H1 (cell line): ENCODE data around the gene DYRK1B. TPM values are rescaled to one million over a fixed set of nuclear protein-coding genes. Genes with fewer than 3 reads are reported as not detected.
"Not testable (repeated sequence)": the region's sequence is repeated elsewhere in the genome, so short reads cannot be mapped to it uniquely, and the experiment has no call there.

Source experiments
- CTCF ChIA-PET: fragments of 300-600 bp; sonication (Branson Sonifier 250); formaldehyde crosslinking; loops from one replicate; lab custom pipeline; 2021; ENCODE audit not compliant: partially characterized antibody; lab: Charles Lee
- POLR2A ChIA-PET: fragments of 300-600 bp; sonication (Branson Sonifier 250); formaldehyde crosslinking; loops from one replicate; lab custom pipeline; 2021; ENCODE audit warnings: inconsistent platforms; ENCODE audit not compliant: partially characterized antibody; lab: Charles Lee
- DNase-seq, 2 experiments: peaks; one replicate each; pipeline versions ENCODE4 v3.0.0 to v3.0.0-alpha.2; 2010 to 2022; ENCODE audit warnings: low spot score in 2 of 2, low read depth in 1 of 2, mixed read lengths in 1 of 2
- FAIRE-seq: peaks from 2 replicates; lab custom pipeline; 2011; peaks lifted over from hg19 to GRCh38; lab: Jason Lieb, UNC
- H2AFZ ChIP-seq: 2 replicates; pipeline ENCODE4 v1.8.1; 2012; ENCODE audit warnings: low read length, inconsistent platforms
- H2AK5ac ChIP-seq: 2 replicates; pipeline ENCODE4 v1.6.1; 2013; ENCODE audit warnings: low read depth, low read length
- H2BK120ac ChIP-seq: replicated peaks from 2 replicates; pipeline ENCODE3; 2013; ENCODE audit warnings: low read depth, low read length, inconsistent platforms
- H2BK12ac ChIP-seq: 2 replicates; pipeline ENCODE4 v1.6.1; 2013; ENCODE audit warnings: low read depth, low read length
- H2BK15ac ChIP-seq: 2 replicates; pipeline ENCODE4 v1.6.1; 2013; ENCODE audit warnings: low read length
- H2BK20ac ChIP-seq: 2 replicates; pipeline ENCODE4 v1.6.1; 2013; ENCODE audit warnings: low read length
- H2BK5ac ChIP-seq: 2 replicates; pipeline ENCODE4 v1.6.1; 2013; ENCODE audit warnings: low read depth, low read length
- H3K14ac ChIP-seq: 2 replicates; pipeline ENCODE4 v1.6.1; 2013; ENCODE audit warnings: inconsistent platforms; ENCODE audit not compliant: insufficient read length
- H3K18ac ChIP-seq: 2 replicates; pipeline ENCODE4 v1.6.1; 2013; ENCODE audit warnings: low read length; ENCODE audit errors: extremely low read depth
- H3K23ac ChIP-seq: 2 replicates; pipeline ENCODE4 v1.6.1; 2013; ENCODE audit warnings: inconsistent platforms; ENCODE audit not compliant: insufficient read length
- H3K23me2 ChIP-seq: 2 replicates; pipeline ENCODE4 v1.6.1; 2013; ENCODE audit warnings: low read depth, low read length
- H3K27ac ChIP-seq: 2 replicates; pipeline ENCODE4 v1.6.1; 2011; ENCODE audit warnings: low read depth, low read length, inconsistent platforms
- H3K27me3 ChIP-seq, 4 experiments: replicated peaks in 1 of 4; 1 replicate in 1 of 4; 2 replicates in 3 of 4; pipeline versions ENCODE4 v1.6.1 to v1.8.1; 2011 to 2013; ENCODE audit warnings: low read length in 3 of 4, mild to moderate bottlenecking in 3 of 4, inconsistent platforms in 2 of 4, mixed read lengths in 2 of 4, moderate library complexity in 1 of 4; ENCODE audit not compliant: control insufficient read depth in 3 of 4, insufficient read depth in 3 of 4; ENCODE audit errors: extremely low read depth in 1 of 4
- H3K36me3 ChIP-seq, 4 experiments: 2 replicates each; pipeline versions ENCODE4 v1.6.1 to v1.8.1; 2011 to 2013; ENCODE audit warnings: mild to moderate bottlenecking in 4 of 4, low read length in 3 of 4, moderate library complexity in 2 of 4, control low read depth in 1 of 4, inconsistent platforms in 1 of 4; ENCODE audit not compliant: insufficient read depth in 4 of 4, control insufficient read depth in 2 of 4
- H3K4ac ChIP-seq: replicated peaks from 2 replicates; pipeline ENCODE3; 2013; ENCODE audit warnings: low read length, low read depth, mixed read lengths, inconsistent platforms; ENCODE audit not compliant: insufficient read length
- H3K4me1 ChIP-seq, 4 experiments: replicated peaks in 1 of 4; 1 replicate in 1 of 4; 2 replicates in 3 of 4; pipeline versions ENCODE4 v1.6.1 to v1.8.1; 2011 to 2013; ENCODE audit warnings: low read length in 3 of 4, inconsistent platforms in 2 of 4, mixed read lengths in 1 of 4; ENCODE audit not compliant: insufficient read depth in 4 of 4, control insufficient read depth in 3 of 4
- H3K4me2 ChIP-seq, 2 experiments: 2 replicates each; pipeline versions ENCODE4 v1.6.1 to v1.8.1; 2011 to 2013; ENCODE audit warnings: low read depth in 2 of 2, low read length in 2 of 2, control low read depth in 1 of 2, inconsistent platforms in 1 of 2, mild to moderate bottlenecking in 1 of 2; ENCODE audit not compliant: insufficient read depth in 1 of 2
- H3K4me3 ChIP-seq, 4 experiments: fragments of 200-600, 300-600 bp in 1 of 4; sonication (generic), shearing (Covaris generic), sonication (Bioruptor Twin) in 1 of 4; 2 replicates each; pipeline versions ENCODE4 v1.5.1 to v1.8.1; 2011 to 2016; ENCODE audit warnings: low read length in 4 of 4, low read depth in 3 of 4, control low read depth in 2 of 4, inconsistent platforms in 2 of 4, mild to moderate bottlenecking in 2 of 4, mixed read lengths in 1 of 4, moderate library complexity in 1 of 4; ENCODE audit not compliant: insufficient read depth in 2 of 4; ENCODE audit errors: extremely low read depth in 1 of 4
- H3K56ac ChIP-seq: replicated peaks from 2 replicates; pipeline ENCODE3; 2013; ENCODE audit warnings: low read depth, mild to moderate bottlenecking, mixed read lengths, low read length, inconsistent platforms; ENCODE audit not compliant: insufficient read length
- H3K79me1 ChIP-seq: 2 replicates; pipeline ENCODE4 v1.6.1; 2013; ENCODE audit warnings: low read depth, low read length, control low read depth
- H3K79me2 ChIP-seq, 2 experiments: 2 replicates each; pipeline versions ENCODE4 v1.6.1 to v1.8.1; 2012 to 2013; ENCODE audit warnings: low read length in 2 of 2, mild to moderate bottlenecking in 2 of 2, inconsistent platforms in 1 of 2; ENCODE audit not compliant: insufficient read depth in 2 of 2, control insufficient read depth in 1 of 2
- H3K9ac ChIP-seq, 4 experiments: replicated peaks in 1 of 4; 1 replicate in 1 of 4; 2 replicates in 3 of 4; pipeline versions ENCODE4 v1.6.1 to v1.8.1; 2011 to 2013; ENCODE audit warnings: low read depth in 3 of 4, low read length in 3 of 4, control low read depth in 2 of 4, mild to moderate bottlenecking in 2 of 4, moderate library complexity in 2 of 4, inconsistent platforms in 1 of 4; ENCODE audit errors: extremely low read depth in 1 of 4
- H3K9me3 ChIP-seq, 2 experiments: 2 replicates each; pipeline versions ENCODE4 v1.6.1 to v1.8.1; 2012 to 2013; ENCODE audit warnings: mild to moderate bottlenecking in 2 of 2, moderate library complexity in 2 of 2, control low read depth in 1 of 2, inconsistent platforms in 1 of 2, low read depth in 1 of 2, low read length in 1 of 2, mixed read lengths in 1 of 2; ENCODE audit not compliant: insufficient read depth in 2 of 2
- H4K20me1 ChIP-seq, 2 experiments: replicated peaks in 1 of 2; 2 replicates each; pipeline versions ENCODE3 to v1.8.1; 2011 to 2013; ENCODE audit warnings: inconsistent platforms in 2 of 2, low read length in 2 of 2, mild to moderate bottlenecking in 1 of 2; ENCODE audit not compliant: insufficient read depth in 2 of 2, control insufficient read depth in 1 of 2
- H4K5ac ChIP-seq: 2 replicates; pipeline ENCODE4 v1.6.1; 2013; ENCODE audit warnings: low read length, low read depth, mixed read lengths, inconsistent platforms; ENCODE audit not compliant: insufficient read length
- H4K8ac ChIP-seq: 2 replicates; pipeline ENCODE4 v1.8.0; 2013; ENCODE audit warnings: mild to moderate bottlenecking, moderate library complexity, low read length, inconsistent platforms; ENCODE audit not compliant: insufficient read depth; ENCODE audit errors: extremely low read depth
- H4K91ac ChIP-seq: replicated peaks from 2 replicates; pipeline ENCODE3; 2013; ENCODE audit warnings: low read length, mixed read lengths, inconsistent platforms; ENCODE audit not compliant: insufficient read length
- PHF8 ChIP-seq: fragments of 200-600 bp; sonication (generic); conservative IDR thresholded peaks from 2 replicates; pipeline ENCODE4 v1.7.1; 2012; ENCODE audit warnings: low read depth, mild to moderate bottlenecking, inconsistent platforms, low read length, moderate library complexity
- WGBS, 2 experiments: shearing (Covaris generic) in 1 of 2; methylation state at CpG; one replicate each; pipeline versions ENCODE4 v1.1.6 to v1.1.7; 2013 to 2015; ENCODE audit warnings: low lambda C conversion rate in 2 of 2, mixed read lengths in 2 of 2, inconsistent platforms in 1 of 2, low coverage in 1 of 2, missing lambda C conversion rate in 1 of 2; ENCODE audit not compliant: insufficient replicate concordance in 2 of 2, insufficient coverage in 1 of 2, insufficient read length in 1 of 2; ENCODE audit errors: extremely low coverage in 1 of 2, missing lambda C conversion rate in 1 of 2; 5-methylcytosine and 5-hydroxymethylcytosine counted together
- polyA plus RNA-seq, 7 experiments: library from polyadenylated mRNA; depleted of rRNA in 3 of 7; stranded (reverse) in 5 of 7; unstranded in 2 of 7; fragments of >200 nt in 5 of 7; fragments of 200-250 nt in 2 of 7; gene quantifications; 1 replicate in 5 of 7; 2 replicates in 1 of 7; 4 replicates in 1 of 7; pipeline versions ENCODE4 v1.2.1 to v1.2.3, GENCODE V29; 2011 to 2013; ENCODE audit warnings: missing spikeins in 2 of 7, mixed read lengths in 2 of 7
- total RNA-seq: library from RNA; stranded (reverse); fragmentation: NEBNext Ultra II Directional; extraction: Animal tissue kit (Norgen Biotek cat#: 25700); gene quantifications from 2 replicates; pipeline ENCODE4 v1.2.1, GENCODE V29; 2021

DYRK1B gene
- total and polyA plus RNA-seq, 2 of the 8 experiments (the other 6 are each of a cell fraction or from before 2014, with no cell fraction given) = 6.9 to 14.8 TPM

DNA sequence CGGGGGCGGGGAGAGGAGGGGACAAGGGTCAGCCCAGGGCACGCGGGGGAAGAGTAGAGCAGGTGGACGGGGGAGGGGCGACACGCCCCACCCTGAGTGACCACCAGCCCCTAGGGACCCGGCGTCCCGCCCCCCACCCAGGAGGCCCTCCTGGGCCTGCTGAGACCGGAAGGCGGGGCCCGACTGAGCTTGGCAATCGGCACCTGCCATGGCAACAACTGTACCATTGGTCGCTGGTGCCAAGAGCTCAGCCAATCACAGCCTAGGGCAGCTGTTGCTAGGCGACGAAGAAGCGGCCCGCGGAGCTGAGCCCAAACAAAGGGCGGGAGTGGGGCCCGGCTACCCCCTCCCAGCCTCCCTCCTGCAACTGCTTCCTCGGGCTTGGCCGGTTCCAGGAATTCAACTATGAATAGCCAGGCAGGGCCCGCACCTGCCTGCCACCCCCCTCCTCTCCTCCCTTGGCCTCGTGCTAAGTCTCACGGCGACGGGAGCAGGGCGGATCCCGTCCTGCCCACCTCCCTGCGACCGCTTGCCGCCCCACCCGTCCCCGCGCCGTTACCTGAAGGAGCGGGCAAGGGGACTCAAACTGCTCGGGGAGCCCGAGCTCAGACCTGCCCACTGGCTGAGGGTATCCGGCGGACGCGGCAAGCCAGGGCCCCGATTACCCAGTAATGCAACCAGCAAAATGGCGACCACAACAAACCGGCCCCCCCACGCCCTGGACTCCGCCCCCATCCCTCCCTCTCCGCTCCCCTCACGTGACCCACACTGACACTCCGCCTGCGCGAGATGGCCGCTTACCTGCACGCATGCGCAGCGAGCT lies at the start of gene DYRK1B (continued):
- TF ChIP-seq PHF8 = peak; percentile 61

DNA sequence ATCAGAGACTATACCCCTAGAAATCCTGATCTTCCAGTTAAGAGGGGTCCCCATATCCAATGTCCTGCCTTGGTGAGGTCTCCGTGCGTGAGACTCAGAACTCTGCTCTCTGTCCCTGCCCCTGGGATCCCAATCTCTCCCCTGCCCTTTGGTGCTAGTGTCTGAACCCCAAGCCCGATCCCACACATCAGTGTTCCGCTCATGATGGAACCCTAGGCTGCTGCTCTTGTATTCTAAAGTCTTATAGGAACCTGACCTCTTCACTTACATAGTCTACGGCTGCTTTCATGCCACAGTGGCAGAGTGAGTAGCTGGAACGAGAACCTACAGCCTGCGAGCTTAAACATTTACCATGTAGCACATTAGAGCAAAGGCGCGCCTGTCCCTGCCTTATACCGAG lies 48.7 kb upstream of the DYRK1B start:
- POLR2A ChIA-PET, H3K4me2 ChIP-seq, DNase-seq, H2BK12ac ChIP-seq, H3K27ac ChIP-seq, H4K91ac ChIP-seq, H2AK5ac ChIP-seq, H3K79me1 ChIP-seq, H4K8ac ChIP-seq, H3K79me2 ChIP-seq, H3K4me3 ChIP-seq, FAIRE-seq, H2BK120ac ChIP-seq, H3K23ac ChIP-seq, H3K56ac ChIP-seq, H2BK20ac ChIP-seq, H4K20me1 ChIP-seq, H2BK15ac ChIP-seq, H2BK5ac ChIP-seq, H3K27me3 ChIP-seq, H3K4ac ChIP-seq, H3K14ac ChIP-seq, CTCF ChIA-PET, H3K23me2 ChIP-seq, H3K9me3 ChIP-seq, H2AFZ ChIP-seq, H3K4me1 ChIP-seq, H3K9ac ChIP-seq, H4K5ac ChIP-seq, H3K18ac ChIP-seq, H3K36me3 ChIP-seq: not testable (repeated sequence)
- 86% methylated on average over 5 of the region's 10 CpGs; no CpG with 5 or more reads in 1 of the 2 experiments for WGBS, 2 experiments
